ENCODE data around the gene FARP1.

The FARP1 gene

DNA sequence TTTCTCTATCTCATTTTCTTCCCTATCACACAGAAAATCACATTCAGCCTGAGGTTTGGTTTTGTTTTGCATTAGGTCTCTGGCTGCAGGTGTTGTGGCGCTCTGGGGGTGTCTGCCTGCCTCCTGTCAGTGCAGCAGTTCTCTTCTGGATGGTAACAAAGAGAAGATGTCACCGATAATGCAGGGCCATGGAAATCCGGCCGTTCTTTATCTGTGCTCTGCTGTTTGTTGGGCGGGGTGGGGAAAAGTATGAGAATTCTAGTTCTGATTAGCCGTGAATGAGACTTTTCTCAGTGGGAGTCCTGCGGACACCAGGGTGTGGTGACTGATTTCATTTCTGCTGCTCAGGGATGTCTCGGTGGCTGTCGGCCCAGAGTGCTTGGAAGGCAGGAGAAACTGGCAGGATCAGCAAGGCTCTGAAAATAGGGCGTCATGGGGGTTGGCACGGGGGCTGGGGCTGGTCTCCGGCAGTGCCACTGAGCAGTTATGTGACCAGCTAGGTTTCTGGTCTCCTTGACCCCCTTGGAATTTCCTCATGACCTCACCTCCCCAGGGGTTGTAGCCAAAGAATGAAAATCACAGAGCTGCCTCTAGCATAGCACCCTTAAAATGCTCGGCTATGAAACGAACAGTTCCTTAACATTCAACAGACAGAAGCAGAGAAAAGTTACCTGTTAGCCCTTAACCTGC is 29.2 kb downstream of the FARP1 start:
- TF ChIP-seq, protein P1, sequence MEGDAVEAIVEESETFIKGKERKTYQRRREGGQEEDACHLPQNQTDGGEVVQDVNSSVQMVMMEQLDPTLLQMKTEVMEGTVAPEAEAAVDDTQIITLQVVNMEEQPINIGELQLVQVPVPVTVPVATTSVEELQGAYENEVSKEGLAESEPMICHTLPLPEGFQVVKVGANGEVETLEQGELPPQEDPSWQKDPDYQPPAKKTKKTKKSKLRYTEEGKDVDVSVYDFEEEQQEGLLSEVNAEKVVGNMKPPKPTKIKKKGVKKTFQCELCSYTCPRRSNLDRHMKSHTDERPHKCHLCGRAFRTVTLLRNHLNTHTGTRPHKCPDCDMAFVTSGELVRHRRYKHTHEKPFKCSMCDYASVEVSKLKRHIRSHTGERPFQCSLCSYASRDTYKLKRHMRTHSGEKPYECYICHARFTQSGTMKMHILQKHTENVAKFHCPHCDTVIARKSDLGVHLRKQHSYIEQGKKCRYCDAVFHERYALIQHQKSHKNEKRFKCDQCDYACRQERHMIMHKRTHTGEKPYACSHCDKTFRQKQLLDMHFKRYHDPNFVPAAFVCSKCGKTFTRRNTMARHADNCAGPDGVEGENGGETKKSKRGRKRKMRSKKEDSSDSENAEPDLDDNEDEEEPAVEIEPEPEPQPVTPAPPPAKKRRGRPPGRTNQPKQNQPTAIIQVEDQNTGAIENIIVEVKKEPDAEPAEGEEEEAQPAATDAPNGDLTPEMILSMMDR (IDR thresholded peaks at IDR 0.05; ENCODE audit: borderline replicate concordance, control extremely low read depth, extremely low read depth, insufficient read depth, missing control alignments): no peak
- DNase-seq (ENCODE audit: low spot score): no peak
- in situ Hi-C loops (cut with MboI; ENCODE audit: low sequenced_read_pairs, unreplicated experiment): no loop called here

DNA sequence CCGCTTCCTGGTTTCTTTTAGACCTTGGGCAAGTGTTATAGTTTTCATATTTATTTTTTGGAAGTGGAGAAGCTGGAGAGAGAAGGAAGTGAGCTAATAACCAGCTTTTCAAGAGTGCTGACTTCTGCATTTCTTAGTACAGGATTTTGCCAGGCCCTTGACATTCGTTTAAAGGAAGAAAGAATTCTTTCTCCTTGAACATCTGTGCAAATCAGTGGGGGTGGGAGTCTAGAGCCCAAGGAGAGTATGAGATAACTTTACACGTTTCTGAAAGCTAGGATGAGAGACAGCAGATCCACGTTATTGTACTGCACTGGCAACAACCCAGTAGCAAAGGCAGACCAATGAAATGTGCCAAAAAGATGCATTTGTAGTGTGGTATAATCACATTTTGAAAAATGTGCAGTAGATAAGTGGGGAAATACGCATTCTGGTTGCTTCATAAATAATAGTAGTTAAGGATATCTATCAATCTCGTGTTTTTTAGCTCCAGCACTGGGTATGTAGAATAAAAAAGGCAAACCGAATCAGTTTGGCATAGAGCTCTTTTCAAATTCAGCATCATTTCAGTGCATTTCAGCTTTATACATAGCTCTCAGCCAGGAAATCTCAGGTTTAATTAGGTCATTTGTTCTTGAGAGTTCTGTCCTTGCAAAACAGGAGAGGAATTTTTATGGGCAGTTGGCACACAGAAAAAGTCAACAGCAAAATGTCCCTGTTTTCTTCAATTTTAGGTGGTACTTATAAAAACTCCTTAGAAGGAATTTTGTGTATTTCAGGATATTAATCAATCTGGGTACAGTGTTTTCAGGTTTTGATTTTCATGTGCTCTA is 29.9 kb downstream of the FARP1 start:
- in situ Hi-C loops (cut with MboI; ENCODE audit: low sequenced_read_pairs, unreplicated experiment): no loop called here
- TF ChIP-seq, protein P1 (IDR thresholded peaks at IDR 0.05; ENCODE audit: borderline replicate concordance, control extremely low read depth, extremely low read depth, insufficient read depth, missing control alignments): no peak
- no peak for DNase-seq (ENCODE audit: low spot score)

DNA sequence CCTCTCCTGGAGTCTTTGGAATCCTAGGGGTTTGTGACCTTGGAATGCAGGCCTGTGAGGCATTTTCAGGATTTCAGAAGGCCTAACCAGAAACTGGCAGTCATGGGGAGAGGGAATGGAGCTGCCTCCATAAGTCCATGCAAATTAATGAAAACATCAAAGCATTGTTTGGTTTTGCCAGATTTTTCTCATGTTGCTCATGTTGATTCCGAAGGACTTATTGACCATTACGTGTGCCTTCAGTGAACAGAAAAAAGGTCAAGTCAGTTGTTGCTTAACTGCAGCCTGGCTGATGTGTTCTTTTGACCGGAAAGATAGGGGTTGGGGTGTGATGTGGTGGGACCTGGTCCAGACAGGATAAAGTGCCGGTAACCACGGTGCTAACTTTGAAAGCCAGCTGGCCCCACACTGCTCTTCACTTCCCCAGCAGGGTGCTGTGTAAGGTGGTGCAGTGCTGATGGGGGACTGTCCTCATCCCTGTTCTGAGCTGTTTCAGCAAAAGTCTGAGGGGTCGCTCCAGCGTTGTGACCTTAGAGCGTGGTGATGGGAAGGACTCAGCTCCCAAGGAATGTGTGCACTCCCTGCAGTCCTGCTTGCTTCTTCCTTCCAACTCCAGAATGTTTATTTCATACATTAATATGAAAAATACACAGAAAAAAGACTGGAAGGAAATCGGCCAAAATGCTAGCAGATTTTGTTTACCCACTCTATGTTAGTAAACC is 30.7 kb downstream of the FARP1 start:
- DNase-seq (ENCODE audit: low spot score): no peak
- in situ Hi-C loops (cut with MboI; ENCODE audit: low sequenced_read_pairs, unreplicated experiment): no loop called here

DNA sequence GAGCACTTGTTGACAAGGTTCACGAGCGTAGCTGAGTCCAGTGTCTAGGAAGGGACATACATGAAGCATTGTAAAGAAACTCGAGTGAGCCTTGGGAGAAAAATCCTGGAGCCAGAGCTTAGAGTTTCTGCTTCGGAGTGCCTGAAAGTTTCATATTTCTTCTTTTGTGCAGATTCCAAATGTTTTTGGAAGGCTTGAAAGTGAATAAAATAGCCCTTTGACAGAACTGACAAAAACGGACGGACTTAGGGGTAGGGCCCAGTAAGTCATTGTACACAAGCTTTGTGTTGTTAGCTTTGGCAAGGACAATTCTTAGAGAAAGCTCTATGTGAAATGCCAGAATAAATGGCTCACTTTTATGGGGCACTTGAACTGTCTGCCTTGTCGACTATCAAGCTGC is 31.4 kb downstream of the FARP1 start:
- in situ Hi-C loops (cut with MboI; ENCODE audit: low sequenced_read_pairs, unreplicated experiment): no loop called here
- DNase-seq (ENCODE audit: low spot score): no peak
- TF ChIP-seq, protein P1 (IDR thresholded peaks at IDR 0.05; ENCODE audit: borderline replicate concordance, control extremely low read depth, extremely low read depth, insufficient read depth, missing control alignments): no peak

More for the DNA sequence above, 30.7 kb downstream of the FARP1 start:
- TF ChIP-seq, protein P1 (IDR thresholded peaks at IDR 0.05; ENCODE audit: borderline replicate concordance, control extremely low read depth, extremely low read depth, insufficient read depth, missing control alignments): no peak

DNA sequence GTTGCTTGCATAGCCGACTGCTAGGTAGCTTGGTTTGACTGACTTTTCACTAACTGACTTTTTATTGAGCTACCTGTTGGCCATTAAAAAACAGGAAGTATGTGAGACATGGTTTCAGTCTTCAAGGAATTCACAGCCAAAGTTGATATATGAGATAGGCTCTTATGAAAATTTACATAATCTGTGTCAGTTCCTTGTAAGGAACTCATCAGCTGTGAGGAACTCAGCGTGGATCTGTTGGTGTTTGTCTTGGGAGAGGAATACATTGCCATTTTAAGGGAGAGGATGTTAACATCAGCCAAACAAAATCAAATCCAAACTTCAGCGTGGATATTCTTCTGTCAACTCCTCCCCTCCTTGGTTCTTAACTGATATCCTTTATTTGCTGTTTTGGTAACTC is 32.1 kb downstream of the FARP1 start:
- TF ChIP-seq, protein P1 (IDR thresholded peaks at IDR 0.05; ENCODE audit: borderline replicate concordance, control extremely low read depth, extremely low read depth, insufficient read depth, missing control alignments): no peak
- in situ Hi-C loops (cut with MboI; ENCODE audit: low sequenced_read_pairs, unreplicated experiment): no loop called here
- no peak for DNase-seq (ENCODE audit: low spot score)

DNA sequence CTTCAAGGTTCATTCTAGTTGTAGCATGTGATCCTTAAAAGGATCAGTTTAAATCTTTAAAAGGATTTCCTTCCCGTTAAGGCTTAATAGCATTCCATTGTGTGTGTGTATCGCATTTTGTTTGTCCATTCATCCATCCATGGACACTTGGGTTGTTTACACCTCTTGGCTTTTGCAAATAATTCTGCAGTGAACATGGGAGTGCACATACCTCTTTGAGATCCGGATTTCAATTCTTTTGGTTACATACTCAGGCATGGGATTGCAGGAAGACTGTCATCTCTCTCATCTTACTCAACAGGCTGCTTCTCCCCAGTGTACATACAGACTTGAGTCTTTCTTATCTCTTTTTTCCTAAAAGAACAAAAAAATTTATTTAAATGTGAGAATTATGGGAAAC is 32.9 kb downstream of the FARP1 start:
- TF ChIP-seq, protein P1 (IDR thresholded peaks at IDR 0.05; ENCODE audit: borderline replicate concordance, control extremely low read depth, extremely low read depth, insufficient read depth, missing control alignments): no peak
- no peak for DNase-seq (ENCODE audit: low spot score)
- in situ Hi-C loops (cut with MboI; ENCODE audit: low sequenced_read_pairs, unreplicated experiment): no loop called here
